Activated T-cell treated with anti-CD3 and anti-CD28 coated beads, Interleukin-2, amount 50 U/mL, for 48 hours (primary cell): ENCODE results near the gene USP1.

Source experiments
- DNase-seq, 2 experiments: peaks; one replicate each; pipeline ENCODE4 v3.0.0-alpha.2; 2020

Gene USP1

GRCh38 chr1:62494137-62494536, 57.3 kb downstream of the USP1 start:
- DNase-seq: no peak

GRCh38 chr1:62500210-62500609, 63.4 kb downstream of the USP1 start:
- DNase-seq: no peak
